ENCODE measurements around the gene ZNF276.

- TF ChIP-seq CTCF (conservative IDR thresholded peaks at IDR 0.05; ENCODE audit: low read depth, low read length) (no peak), EZH2 (IDR thresholded peaks at IDR 0.05; ENCODE audit: borderline replicate concordance, low read depth, low read length, poor library complexity, severe bottlenecking) (no peak)
Measured at GRCh38 chr16:89736554-89736953, 15.2 kb downstream of the ZNF276 start.
